CD14-positive monocyte (primary cell): ENCODE data around the gene CRYGS. TPM values are rescaled to one million over a fixed set of nuclear protein-coding genes. Genes with fewer than 3 reads are reported as not detected.

ENCODE experiments used
- DNase-seq, 3 donors: peaks; one replicate each; pipeline ENCODE4 v3.0.0-alpha.2; 2011 to 2022
- H2AFZ ChIP-seq: 2 replicates; pipeline ENCODE4 v1.6.0; 2012; ENCODE audit warnings: mild to moderate bottlenecking, low read depth, low read length, inconsistent platforms; ENCODE audit not compliant: insufficient read depth, poor library complexity, severe bottlenecking
- H3K27ac ChIP-seq, 2 donors: 1 replicate in 1 of 2; 2 replicates in 1 of 2; pipeline ENCODE4 v1.5.1; 2012 to 2013; ENCODE audit warnings: low read length in 2 of 2, control low read depth in 1 of 2, inconsistent platforms in 1 of 2, low read depth in 1 of 2, mild to moderate bottlenecking in 1 of 2
- H3K27me3 ChIP-seq, 2 donors: one replicate each; pipeline versions ENCODE4 v1.6.0 to v1.6.1; 2011 to 2013; ENCODE audit warnings: low read length in 2 of 2; ENCODE audit not compliant: control insufficient read depth in 2 of 2, insufficient read depth in 2 of 2
- H3K36me3 ChIP-seq, 2 donors: replicated peaks in 1 of 2; 1 replicate in 1 of 2; 2 replicates in 1 of 2; pipeline versions ENCODE4 v1.5.1 to v1.6.1; 2012 to 2013; ENCODE audit warnings: low read length in 2 of 2, control low read depth in 1 of 2, inconsistent platforms in 1 of 2, mild to moderate bottlenecking in 1 of 2; ENCODE audit not compliant: insufficient read depth in 2 of 2, control insufficient read depth in 1 of 2
- H3K4me1 ChIP-seq, 2 donors: 1 replicate in 1 of 2; 2 replicates in 1 of 2; pipeline versions ENCODE4 v1.5.1 to v1.6.1; 2012 to 2013; ENCODE audit warnings: low read length in 2 of 2, control low read depth in 1 of 2, inconsistent platforms in 1 of 2, mild to moderate bottlenecking in 1 of 2, moderate library complexity in 1 of 2; ENCODE audit not compliant: insufficient read depth in 2 of 2, control insufficient read depth in 1 of 2
- H3K4me2 ChIP-seq: replicated peaks from 2 replicates; pipeline ENCODE3; 2012; ENCODE audit warnings: low read length, moderate library complexity, mild to moderate bottlenecking; ENCODE audit not compliant: poor library complexity, severe bottlenecking; ENCODE audit errors: extremely low read depth
- H3K4me3 ChIP-seq, 3 experiments: fragments of 200-600 bp in 1 of 3; sonication (generic) in 1 of 3; replicated peaks in 1 of 3; 1 replicate in 2 of 3; 2 replicates in 1 of 3; pipeline ENCODE4 v1.5.1; 2011 to 2013; ENCODE audit warnings: low read length in 3 of 3, mild to moderate bottlenecking in 3 of 3, control low read depth in 2 of 3, low read depth in 2 of 3, inconsistent platforms in 1 of 3, moderate library complexity in 1 of 3
- H3K79me2 ChIP-seq: 2 replicates; pipeline ENCODE4 v1.6.0; 2012; ENCODE audit warnings: mild to moderate bottlenecking, control low read depth, inconsistent platforms, low read length, moderate library complexity; ENCODE audit not compliant: insufficient read depth
- H3K9ac ChIP-seq: 2 replicates; pipeline ENCODE4 v1.6.0; 2017; ENCODE audit warnings: low read length, mild to moderate bottlenecking; ENCODE audit not compliant: insufficient read depth, poor library complexity, severe bottlenecking
- H3K9me3 ChIP-seq, 2 donors: replicated peaks in 1 of 2; 1 replicate in 1 of 2; 2 replicates in 1 of 2; pipeline versions ENCODE4 v1.5.1 to v1.6.1; 2012 to 2013; ENCODE audit warnings: low read length in 2 of 2, control low read depth in 1 of 2; ENCODE audit not compliant: control insufficient read depth in 1 of 2, insufficient read depth in 1 of 2
- H4K20me1 ChIP-seq: 2 replicates; pipeline ENCODE4 v1.6.0; 2012; ENCODE audit warnings: mild to moderate bottlenecking, low read length, control low read depth, moderate library complexity; ENCODE audit not compliant: insufficient read depth
- H3K27ac Mint-ChIP-seq, 7 donors: one replicate each; pipeline ENCODE4 v1.8.0; 2020; ENCODE audit warnings: mild to moderate bottlenecking in 7 of 7, mixed read lengths in 7 of 7, moderate library complexity in 6 of 7, inconsistent platforms in 2 of 7
- H3K27me3 Mint-ChIP-seq, 3 donors: one replicate each; pipeline ENCODE4 v1.8.0; 2021 to 2022; ENCODE audit warnings: low read depth in 3 of 3, mild to moderate bottlenecking in 3 of 3, mixed read lengths in 3 of 3, moderate library complexity in 3 of 3, inconsistent platforms in 1 of 3
- H3K36me3 Mint-ChIP-seq, 2 donors: one replicate each; pipeline ENCODE4 v1.8.0; 2020; ENCODE audit warnings: mixed read lengths in 2 of 2, inconsistent platforms in 1 of 2, mild to moderate bottlenecking in 1 of 2
- H3K4me1 Mint-ChIP-seq: one replicate; pipeline ENCODE4 v1.8.0; 2020; ENCODE audit warnings: mild to moderate bottlenecking, mixed read lengths
- H3K4me3 Mint-ChIP-seq, 2 donors: one replicate each; pipeline ENCODE4 v1.8.0; 2020; ENCODE audit warnings: mild to moderate bottlenecking in 2 of 2, mixed read lengths in 2 of 2, moderate library complexity in 1 of 2
- H3K9me3 Mint-ChIP-seq, 7 donors: one replicate each; pipeline ENCODE4 v1.8.0; 2020 to 2022; ENCODE audit warnings: mixed read lengths in 7 of 7, mild to moderate bottlenecking in 6 of 7, moderate library complexity in 6 of 7, inconsistent platforms in 2 of 7
- WGBS: methylation state at CpG from one replicate; pipeline ENCODE4 v1.1.5; 2013; ENCODE audit warnings: missing lambda C conversion rate; ENCODE audit not compliant: insufficient coverage; 5-methylcytosine and 5-hydroxymethylcytosine counted together
- intact Hi-C, 2 donors: fragments of 100-400 bp; cut with micrococcal nuclease; formaldehyde crosslinking; loops; one replicate each; pipeline versions ENCODE4 v1.15.0 to v1.15.1; 2023
- polyA plus RNA-seq, 3 donors: library from polyadenylated mRNA; depleted of rRNA in 1 of 3; unstranded in 2 of 3; stranded (reverse) in 1 of 3; fragments of 300-500 nt in 2 of 3; fragments of >200 nt in 1 of 3; fragmentation: Illumina TruSeq in 2 of 3; gene quantifications; 1 replicate in 2 of 3; 2 replicates in 1 of 3; pipeline ENCODE4 v1.2.3, GENCODE V29; 2012 to 2021
- TF ChIP-seq, protein P1 (sequence below): fragments of 200-600 bp; IDR thresholded peaks from one replicate; pipeline ENCODE4 v1.8.0; 2022; ENCODE audit warnings: antibody characterized with exemption, mild to moderate bottlenecking

Gene CRYGS
- polyA plus RNA-seq, 3 donors: 0.25 to 4.1 TPM; not detected in 1

DNA sequence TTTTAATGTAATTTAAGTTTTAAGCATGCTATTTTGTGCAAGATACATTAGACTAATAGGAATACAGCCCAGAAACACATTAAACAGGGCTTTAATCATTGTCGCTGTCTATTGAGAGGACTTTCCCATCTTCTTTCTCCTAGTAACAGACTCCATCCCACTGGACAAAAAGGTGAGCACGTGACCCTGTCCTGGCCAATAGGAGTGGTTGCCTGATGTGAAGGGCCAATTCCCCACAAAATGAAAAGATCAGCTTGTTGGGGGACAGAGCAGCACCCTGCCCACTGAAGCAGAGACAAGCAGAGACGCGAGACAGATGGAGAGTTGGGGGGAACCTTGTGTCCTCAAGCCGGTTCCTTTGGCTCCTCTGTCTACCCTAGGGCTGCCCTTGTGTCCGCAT is 21.2 kb downstream of the CRYGS start:
- no peak overlapping the region for H3K4me3 Mint-ChIP-seq

DNA sequence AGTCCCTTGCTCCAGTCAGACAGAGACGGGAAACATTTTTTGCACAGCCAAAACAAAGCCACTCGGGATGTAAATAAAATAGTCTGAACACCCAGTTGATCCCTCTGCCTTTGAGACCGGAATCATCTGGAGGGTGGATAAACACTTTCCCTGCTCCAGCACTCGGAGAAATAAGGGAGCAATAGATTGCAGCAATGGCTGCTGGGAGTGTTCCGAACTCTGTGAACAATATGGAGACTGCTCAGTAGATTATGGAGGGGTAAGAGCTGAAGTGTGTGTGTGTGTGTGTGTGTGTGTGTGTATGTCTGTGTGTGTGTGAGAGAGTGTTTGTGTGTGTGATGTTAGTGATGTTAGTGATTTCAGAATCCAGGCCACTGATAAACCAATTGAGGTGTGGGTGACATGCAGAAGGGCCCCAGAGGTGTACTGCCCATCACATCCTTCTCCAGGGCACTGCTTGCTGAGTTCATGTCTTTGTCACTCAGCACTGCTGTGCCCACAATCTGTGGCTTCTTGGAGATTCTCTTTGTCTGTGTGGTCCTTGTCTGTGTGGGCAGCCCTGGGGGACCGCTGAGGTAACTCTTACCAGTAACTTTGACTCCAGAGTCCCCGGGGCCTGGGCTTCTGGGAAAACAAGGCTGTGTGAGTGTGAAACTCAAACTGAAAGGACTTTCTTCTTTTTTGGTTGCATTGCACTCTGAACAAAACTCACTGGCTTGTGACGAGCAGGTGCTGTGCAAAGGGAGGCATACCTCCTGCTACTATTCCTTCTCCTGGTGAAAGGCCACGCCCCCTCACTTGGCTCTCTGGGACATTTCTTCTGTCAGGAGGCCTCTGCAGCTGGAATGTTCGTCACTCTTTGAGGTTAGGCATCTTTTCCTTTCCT is 23.0 kb downstream of the CRYGS start:
- no peak overlapping the region for H3K27ac ChIP-seq
- H4K20me1 ChIP-seq: no peaks in the 10 kb centered on the region
- intact Hi-C loops: no loop called here
- Mint-ChIP-seq H3K36me3 (peaks cover 0 to 6% of the 10 kb centered on the region in 2 donors), H3K9me3 (peaks cover 5 to 13% (median 12%) of the 10 kb centered on the region in 7 donors), H3K27ac (peak overlapping the region in 2 of 7 donors; percentile 12 to 51), H3K4me3 (no peak overlapping the region), H3K4me1 (peaks cover 10% of the 10 kb centered on the region), H3K27me3 (peaks cover 1 to 6% (median 1%) of the 10 kb centered on the region in 3 donors)
- DNase-seq: no peak
- no peak overlapping the region for H3K9ac ChIP-seq
- peaks cover 4 to 8% of the 10 kb centered on the region in 2 donors for H3K4me1 ChIP-seq
- H3K36me3 ChIP-seq: no peaks in the 10 kb centered on the region
- H3K4me2 ChIP-seq: no peak overlapping the region
- WGBS: 94% methylated on average over 10 of the region's 10 CpGs
- no peak overlapping the region for H2AFZ ChIP-seq
- no peaks in the 10 kb centered on the region for H3K27me3 ChIP-seq
- H3K9me3 ChIP-seq: peaks cover 11 to 13% of the 10 kb centered on the region in 2 donors
- no peaks in the 10 kb centered on the region for H3K79me2 ChIP-seq
- TF ChIP-seq, protein P1, sequence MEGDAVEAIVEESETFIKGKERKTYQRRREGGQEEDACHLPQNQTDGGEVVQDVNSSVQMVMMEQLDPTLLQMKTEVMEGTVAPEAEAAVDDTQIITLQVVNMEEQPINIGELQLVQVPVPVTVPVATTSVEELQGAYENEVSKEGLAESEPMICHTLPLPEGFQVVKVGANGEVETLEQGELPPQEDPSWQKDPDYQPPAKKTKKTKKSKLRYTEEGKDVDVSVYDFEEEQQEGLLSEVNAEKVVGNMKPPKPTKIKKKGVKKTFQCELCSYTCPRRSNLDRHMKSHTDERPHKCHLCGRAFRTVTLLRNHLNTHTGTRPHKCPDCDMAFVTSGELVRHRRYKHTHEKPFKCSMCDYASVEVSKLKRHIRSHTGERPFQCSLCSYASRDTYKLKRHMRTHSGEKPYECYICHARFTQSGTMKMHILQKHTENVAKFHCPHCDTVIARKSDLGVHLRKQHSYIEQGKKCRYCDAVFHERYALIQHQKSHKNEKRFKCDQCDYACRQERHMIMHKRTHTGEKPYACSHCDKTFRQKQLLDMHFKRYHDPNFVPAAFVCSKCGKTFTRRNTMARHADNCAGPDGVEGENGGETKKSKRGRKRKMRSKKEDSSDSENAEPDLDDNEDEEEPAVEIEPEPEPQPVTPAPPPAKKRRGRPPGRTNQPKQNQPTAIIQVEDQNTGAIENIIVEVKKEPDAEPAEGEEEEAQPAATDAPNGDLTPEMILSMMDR: no peak
- no peak overlapping the region for H3K4me3 ChIP-seq

More for the DNA sequence above, 21.2 kb downstream of the CRYGS start:
- 100% methylated on average over 4 of the region's 6 CpGs for WGBS
- Mint-ChIP-seq H3K27me3 (peaks cover 1 to 6% (median 1%) of the 10 kb centered on the region in 3 donors), H3K36me3 (no peaks in the 10 kb centered on the region), H3K4me1 (peaks cover 10% of the 10 kb centered on the region), H3K9me3 (peaks cover 0 to 1% (median 0%) of the 10 kb centered on the region in 7 donors), H3K27ac (no peak overlapping the region)
- Histone ChIP-seq H3K27me3 (no peaks in the 10 kb centered on the region), H3K79me2 (no peaks in the 10 kb centered on the region), H3K4me1 (peaks cover 4 to 8% of the 10 kb centered on the region in 2 donors), H3K27ac (no peak overlapping the region), H4K20me1 (no peaks in the 10 kb centered on the region), H3K9me3 (no peaks in the 10 kb centered on the region), H3K4me2 (no peak overlapping the region), H3K4me3 (no peak overlapping the region), H2AFZ (no peak overlapping the region), H3K9ac (no peak overlapping the region), H3K36me3 (no peaks in the 10 kb centered on the region)
- DNase-seq: no peak
- intact Hi-C loops: no loop called here
- TF ChIP-seq, protein P1: no peak
